NCI-H1048 (cell line): ENCODE results near the gene MTMR3.

Source experiments
- DNase-seq: peaks from one replicate; lab custom pipeline; 2025; lab: John Stamatoyannopoulos, UW

MTMR3 gene

DNA sequence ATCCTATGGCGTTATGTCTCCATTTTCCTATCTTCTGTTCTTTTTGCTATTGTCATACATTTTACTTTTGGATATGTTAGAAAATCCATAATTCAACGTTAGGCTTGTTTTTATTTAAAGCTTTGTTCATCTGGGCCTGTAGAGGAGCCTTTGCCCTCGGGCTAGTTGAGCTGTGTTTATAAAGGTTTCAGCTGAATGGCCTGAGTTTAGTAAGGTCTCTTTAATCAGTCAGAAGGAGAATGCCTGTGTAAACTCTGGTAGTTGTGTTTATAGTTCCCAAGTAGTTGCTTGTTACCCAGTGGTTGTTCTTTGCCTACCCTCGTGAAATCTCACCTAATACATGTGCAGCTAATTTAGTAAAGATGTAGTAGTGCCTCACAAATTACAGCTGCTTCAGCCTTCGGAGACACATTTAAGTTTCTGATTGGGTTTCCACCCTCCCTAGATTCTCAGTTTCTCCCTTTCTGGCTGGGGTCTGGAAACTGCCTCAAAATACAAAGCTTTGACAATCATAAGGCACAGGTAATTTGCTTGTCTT lies 33.1 kb downstream of the MTMR3 start:
- no peak for DNase-seq

GRCh38 chr22:29917052-29917902 lies 34.3 kb downstream of the MTMR3 start:
- DNase-seq, result no peak

- DNase-seq, result no peak
Observed at GRCh38 chr22:29925402-29925801, 42.4 kb downstream of the MTMR3 start.

DNA sequence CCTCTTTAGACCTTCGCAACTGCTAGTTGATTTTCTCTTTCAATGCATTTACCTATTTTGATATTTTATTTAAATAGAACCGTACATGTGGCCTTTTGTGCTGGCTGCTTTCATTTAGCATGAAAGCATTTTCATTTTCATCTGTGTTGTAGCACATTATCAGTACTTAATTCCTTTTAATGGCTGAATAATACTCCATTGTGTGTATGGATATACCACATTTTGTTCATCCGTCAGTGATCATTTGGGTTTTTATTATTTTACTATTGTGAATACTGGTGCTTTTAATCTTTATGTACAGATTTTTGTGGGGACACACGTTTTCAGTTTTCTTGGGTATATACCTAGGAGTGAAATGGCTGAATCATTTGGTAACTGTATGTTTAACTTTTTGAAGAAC lies 43.1 kb downstream of the MTMR3 start:
- no peak for DNase-seq

- no peak for DNase-seq
Observed at GRCh38 chr22:29932136-29932535, 49.2 kb downstream of the MTMR3 start.

DNA sequence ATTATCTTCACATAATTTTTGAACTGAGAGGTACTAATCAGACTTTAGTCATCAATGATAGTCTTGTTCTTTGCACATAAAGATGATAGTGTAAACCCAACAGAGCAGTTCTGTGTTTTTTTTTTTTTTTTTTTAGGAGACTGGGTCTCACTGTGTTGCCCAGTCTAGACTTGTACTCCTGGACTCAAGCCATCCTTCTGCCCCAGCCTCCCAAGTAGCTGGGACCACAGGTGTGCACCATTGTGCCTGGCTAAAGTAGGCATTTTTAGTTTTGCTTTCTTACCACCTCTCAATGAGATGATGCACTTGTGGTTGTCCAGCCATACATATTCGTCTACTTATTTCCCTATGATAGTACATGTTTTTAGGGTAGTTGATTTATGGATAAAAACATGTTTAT lies 50.6 kb downstream of the MTMR3 start:
- no peak for DNase-seq

- no peak for DNase-seq
Observed at GRCh38 chr22:29934596-29934995, 51.6 kb downstream of the MTMR3 start.

DNA sequence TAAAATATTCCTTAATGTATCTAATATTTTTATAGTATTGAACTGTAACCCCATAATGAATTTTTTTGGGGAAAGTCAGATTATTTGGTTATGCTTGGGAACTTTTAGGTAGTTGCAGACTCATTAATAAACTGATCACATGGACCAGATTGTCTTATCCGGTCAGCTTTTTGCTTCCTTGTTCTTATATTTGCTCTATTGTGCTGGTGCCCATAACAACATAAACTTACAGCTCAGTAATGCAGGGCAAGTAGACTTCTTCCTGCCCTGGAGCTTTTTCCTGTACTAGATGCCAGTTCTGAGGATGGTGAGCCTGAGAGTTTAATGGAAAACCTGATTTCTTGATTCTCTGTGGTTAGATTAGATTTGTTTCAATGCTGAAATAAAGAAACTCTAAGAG lies 53.2 kb downstream of the MTMR3 start:
- DNase-seq, result no peak

- DNase-seq, result no peak
Observed at GRCh38 chr22:29937940-29938693, 55.1 kb downstream of the MTMR3 start.

DNA sequence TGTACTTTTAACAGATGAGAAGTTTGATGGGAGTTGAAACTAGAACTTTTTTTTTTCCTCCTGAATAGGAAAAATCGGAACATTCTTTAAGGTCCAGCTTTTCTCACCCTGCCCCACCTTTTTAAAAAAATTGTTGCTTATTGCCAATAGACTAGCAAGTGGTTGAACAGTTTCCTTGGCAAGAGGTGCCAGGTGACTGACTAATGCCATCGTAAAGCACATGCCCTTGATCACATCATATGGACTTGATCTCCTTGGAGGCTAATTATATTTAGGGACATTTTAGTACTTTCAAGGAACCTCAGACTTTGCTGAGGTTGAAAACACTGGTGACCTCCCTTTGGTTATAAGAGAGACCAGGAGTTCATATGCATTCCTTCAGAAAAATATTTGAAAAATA lies 57.6 kb downstream of the MTMR3 start:
- DNase-seq, result no peak

DNA sequence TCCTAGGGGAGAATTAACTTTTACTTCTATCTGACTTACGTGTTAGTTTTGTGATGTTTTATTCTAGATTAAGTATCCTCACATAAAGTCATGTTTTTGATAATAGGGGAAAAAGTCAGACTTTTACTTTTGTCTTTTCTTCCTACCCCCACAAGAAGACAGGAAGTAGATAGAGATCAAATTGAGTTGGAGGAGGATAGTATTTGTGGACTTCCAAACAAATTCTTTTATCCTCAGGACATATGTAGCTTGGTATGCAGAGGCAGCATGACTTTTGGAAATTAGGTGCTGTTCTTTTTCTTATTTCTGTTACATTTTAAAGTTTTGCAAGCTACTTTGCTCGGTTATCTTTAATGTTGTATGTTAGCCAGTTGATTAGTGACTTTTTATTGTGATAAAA lies 61.4 kb downstream of the MTMR3 start:
- no peak for DNase-seq

- DNase-seq, result no peak
Observed at GRCh38 chr22:29945435-29945834, 62.5 kb downstream of the MTMR3 start.

- DNase-seq, result no peak
Observed at GRCh38 chr22:29946220-29946619, 63.2 kb downstream of the MTMR3 start.

DNA sequence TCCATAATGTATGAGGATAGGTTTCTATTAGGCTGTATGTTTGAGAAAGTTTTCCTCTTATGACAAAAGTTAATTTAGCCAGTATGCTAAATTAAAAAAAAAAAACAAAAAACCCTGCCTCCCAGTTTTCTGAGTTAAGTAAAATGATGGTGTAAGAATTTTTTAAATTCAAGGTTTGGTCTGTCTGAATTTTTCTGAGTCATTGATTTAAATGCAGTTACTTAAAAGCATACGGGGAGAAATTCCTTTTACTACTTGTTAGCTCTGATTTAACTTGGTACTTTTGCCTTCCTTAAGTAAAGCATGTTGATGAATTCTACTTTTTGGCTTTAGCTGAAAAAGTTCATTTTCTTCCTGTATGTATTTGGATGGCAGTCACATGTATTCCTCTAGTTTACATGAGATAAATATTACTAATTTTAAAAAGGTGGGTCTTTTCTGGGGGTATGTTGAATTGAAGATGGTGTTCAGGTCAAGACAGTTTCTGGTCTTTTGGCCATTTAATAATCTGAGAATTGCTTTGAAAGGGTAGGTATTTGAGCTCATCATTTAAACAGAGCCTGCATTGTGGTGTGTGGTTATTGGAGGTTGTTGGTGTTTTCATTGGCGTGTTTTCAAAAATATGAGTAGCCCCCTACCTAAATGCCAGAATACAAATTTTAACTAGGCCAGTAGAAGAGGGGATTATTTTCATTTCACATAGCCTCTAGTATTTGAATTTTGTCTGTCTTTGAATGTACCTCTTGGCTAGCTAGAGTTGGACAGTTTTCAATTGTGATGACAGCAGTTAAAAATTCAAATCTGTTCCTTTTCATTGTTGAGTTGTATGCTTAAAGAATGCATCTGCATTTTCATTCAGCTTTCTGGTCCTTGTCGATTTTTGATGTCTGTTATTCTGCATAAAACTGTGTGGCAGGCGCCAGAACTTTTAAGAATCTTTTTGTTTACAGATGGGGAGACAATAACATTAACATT lies 64.7 kb downstream of the MTMR3 start:
- no peak for DNase-seq

DNA sequence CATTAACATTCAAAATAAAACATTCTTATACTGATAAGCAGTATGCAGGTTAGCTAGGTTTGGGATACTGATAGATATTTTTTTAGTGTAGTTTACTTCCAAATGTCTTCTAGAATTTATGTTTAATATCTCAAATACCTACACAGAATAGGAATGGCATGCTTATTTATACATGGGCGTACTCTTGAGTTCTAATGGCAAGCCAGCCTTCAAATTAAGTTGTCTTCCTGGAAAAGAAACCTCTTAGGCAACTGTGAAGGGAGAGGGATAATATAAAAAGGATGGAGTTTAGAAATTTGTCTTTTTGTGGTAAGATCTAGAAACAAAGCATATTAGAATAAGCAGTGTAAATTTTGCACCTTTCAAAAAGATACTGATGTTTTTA lies 65.4 kb downstream of the MTMR3 start:
- DNase-seq, result no peak

GRCh38 chr22:29949872-29950271 lies 66.9 kb downstream of the MTMR3 start:
- DNase-seq, result no peak

GRCh38 chr22:29951791-29952413 lies 68.9 kb downstream of the MTMR3 start:
- no peak for DNase-seq

- DNase-seq, result no peak
Observed at GRCh38 chr22:29954203-29954855, 71.4 kb downstream of the MTMR3 start.

DNA sequence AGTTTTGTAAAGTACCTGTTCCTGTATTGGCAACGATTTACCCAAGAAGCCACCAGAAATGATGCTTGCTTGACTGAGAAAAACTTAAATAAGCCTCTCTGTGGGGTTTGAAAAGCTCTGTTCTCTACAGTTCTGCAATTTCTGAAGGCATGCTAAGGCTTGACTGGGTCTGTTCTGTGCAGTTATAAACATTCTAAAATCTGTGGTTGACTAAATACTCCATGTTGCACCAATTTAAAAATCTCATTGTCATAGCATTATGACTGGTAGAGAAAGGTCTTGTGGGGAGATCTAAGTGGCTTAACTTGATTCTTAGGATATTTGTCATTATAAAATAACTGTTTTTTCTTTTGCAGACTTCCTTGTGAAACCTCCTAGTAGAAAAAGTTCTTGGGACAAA lies 73.7 kb downstream of the MTMR3 start:
- DNase-seq, result no peak

GRCh38 chr22:29958170-29958569 lies 75.2 kb downstream of the MTMR3 start:
- DNase-seq, result no peak

- no peak for DNase-seq
Observed at GRCh38 chr22:29964776-29965175, 81.8 kb downstream of the MTMR3 start.
